ENCODE results near the gene VSNL1.

The VSNL1 gene

DNA sequence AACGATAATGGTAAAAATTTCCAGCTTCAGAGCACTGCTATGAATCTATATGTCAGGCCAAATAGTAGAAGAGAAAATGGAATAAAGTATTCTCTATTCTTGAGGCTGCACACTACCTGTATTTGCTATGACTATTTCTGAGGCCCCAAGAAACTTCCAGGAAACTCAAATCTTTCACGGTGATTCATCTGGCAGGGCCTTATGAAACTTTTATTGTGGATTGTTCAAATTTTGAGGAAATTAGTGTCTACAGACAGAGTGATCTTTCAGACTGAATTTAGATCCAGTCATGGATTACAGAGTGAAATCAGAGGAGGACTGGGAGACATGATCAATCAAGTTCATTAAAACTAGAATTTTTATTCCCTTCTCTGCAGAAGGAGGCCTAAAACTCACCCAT lies 4.1 kb upstream of the VSNL1 start:
- TF ChIP-seq, protein P1, sequence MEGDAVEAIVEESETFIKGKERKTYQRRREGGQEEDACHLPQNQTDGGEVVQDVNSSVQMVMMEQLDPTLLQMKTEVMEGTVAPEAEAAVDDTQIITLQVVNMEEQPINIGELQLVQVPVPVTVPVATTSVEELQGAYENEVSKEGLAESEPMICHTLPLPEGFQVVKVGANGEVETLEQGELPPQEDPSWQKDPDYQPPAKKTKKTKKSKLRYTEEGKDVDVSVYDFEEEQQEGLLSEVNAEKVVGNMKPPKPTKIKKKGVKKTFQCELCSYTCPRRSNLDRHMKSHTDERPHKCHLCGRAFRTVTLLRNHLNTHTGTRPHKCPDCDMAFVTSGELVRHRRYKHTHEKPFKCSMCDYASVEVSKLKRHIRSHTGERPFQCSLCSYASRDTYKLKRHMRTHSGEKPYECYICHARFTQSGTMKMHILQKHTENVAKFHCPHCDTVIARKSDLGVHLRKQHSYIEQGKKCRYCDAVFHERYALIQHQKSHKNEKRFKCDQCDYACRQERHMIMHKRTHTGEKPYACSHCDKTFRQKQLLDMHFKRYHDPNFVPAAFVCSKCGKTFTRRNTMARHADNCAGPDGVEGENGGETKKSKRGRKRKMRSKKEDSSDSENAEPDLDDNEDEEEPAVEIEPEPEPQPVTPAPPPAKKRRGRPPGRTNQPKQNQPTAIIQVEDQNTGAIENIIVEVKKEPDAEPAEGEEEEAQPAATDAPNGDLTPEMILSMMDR (conservative IDR thresholded peaks at IDR 0.05), result no peak
- no peak overlapping the region for H3K27ac ChIP-seq

DNA sequence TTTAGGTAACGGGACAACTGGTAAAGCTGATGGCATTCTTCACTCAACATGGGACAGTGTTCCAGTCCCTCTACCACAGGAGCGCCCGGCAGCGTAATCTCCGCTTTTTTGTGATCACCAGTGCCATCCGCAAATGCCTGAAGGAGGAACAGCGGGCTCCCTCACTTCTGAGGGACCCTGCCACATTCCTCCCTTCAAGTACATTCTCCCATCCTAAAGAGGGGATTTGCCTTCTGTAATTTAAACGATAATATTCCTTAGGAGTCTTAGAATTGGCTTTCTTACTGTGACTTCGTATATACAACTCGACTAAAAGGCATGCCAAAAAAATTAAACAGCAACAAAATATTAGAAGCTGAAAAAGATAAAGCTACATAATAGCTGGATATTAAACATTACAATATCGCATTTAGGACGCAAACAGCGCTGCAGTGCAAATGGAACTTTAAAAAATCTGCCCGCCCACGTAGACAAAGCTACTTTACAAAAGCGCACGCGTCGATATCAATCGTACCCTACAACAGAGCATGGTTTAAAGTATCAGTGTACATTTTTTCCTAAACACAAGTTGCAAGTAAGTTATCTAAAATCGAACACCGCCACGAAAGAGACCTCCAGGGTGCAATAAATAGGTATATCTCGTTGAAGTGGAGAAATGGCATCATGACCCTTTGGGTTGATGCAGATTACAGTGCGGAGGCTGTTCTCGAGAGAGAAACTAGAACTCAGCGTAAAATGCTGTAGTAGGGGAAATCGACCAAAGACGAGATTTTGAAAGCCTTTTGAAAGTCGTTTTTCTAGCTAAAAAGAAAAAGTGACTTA lies 2.3 kb upstream of the VSNL1 start:
- TF ChIP-seq, protein P1 (conservative IDR thresholded peaks at IDR 0.05), result no peak
- H3K27ac ChIP-seq, result no peak overlapping the region

DNA sequence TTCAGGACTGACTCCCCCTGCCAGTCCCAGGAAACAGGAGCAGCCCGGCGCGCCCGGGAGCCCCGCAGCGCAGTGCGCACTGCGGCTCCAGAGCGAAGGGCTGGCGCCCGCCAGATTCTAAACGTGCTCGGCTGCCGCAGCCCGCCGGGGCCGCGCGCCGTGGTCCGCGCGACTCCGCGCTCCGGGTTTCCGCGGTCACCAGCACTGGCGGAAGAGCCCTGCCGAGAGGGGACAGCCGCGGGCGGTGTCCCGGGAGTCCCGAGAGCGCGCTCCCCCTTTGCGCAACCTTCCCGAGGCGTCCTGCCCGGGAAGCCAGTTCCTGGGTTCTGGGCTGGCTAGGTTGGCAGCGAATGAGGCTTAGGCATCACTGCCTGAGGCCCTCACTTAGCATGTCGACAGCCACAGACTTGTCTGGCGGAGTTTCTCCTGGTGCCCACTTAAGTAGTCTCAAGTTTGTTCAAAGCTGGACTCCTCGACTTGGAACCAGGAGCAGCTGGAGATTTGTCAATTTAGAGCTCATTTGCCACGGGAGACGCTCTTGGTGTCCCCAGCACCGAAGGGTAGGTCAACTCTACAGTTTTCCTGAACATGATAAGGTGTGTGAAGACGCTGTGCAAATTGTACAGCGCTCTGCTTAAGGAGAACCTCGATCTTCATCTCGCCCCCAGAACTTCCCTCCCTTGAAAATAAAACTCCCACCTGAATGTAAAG lies 1.5 kb upstream of the VSNL1 start:
- TF ChIP-seq, protein P1 (conservative IDR thresholded peaks at IDR 0.05), result no peak
- H3K27ac ChIP-seq, result no peak overlapping the region

DNA sequence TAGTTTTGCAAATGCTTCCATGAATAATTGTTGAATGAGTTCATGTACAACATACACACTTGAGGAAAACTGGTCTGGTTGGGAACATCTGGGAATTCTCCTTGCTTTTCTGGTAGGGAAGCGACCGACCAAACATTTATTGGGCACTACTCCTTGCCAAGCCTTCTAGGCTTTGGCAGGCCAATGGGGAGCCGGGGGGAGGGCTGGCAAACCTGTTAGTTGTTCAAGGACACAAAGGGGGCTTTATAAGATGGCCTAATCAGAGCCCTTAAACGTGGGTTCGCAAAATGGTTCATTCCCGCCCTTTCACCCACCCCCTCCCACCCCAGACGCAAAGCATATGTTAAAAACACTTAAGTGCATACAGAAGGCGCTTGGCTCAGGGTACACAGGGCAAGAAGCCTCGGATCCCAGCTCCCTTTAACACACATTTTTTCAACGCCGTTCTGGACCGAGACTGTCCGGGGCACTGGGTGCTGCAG lies 844 bp upstream of the VSNL1 start:
- H3K27ac ChIP-seq, result no peak overlapping the region
- TF ChIP-seq, protein P1 (conservative IDR thresholded peaks at IDR 0.05), result no peak

DNA sequence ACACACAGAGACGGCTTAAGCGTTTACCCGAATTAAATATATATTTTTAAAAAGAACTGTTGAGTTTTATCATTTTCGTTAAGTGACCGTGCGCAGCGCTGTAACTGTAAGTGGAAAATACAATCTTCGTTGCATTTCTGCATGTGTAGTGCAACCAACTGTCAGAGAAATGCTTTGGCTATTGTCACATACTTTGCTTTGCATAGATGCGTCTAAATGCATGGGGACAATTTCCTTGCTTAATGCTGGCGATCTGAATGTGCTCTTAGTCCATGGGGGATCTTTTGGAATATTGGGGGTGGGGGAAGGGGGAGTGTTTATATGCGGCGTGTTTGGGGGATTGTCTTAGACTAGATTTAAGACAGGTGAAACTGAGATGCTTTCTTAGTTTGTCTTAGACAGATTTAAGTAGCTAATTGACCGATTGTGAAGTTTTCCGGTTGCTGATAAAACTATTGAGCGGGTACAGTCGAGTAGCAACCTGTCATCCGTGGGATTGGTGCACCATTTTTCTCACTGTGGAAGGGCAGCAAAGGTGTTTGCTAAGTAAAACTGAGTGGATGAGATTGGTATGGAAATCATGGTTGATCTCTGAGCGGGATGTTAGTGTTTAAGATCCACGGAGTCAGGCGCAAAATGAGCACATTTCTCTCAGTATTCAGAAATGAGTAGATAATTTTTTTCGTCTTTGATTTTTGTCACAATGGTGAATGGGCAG lies 476 bp downstream of the VSNL1 start:
- TF ChIP-seq, protein P1 (conservative IDR thresholded peaks at IDR 0.05), result no peak
- H3K27ac ChIP-seq, result no peak overlapping the region

DNA sequence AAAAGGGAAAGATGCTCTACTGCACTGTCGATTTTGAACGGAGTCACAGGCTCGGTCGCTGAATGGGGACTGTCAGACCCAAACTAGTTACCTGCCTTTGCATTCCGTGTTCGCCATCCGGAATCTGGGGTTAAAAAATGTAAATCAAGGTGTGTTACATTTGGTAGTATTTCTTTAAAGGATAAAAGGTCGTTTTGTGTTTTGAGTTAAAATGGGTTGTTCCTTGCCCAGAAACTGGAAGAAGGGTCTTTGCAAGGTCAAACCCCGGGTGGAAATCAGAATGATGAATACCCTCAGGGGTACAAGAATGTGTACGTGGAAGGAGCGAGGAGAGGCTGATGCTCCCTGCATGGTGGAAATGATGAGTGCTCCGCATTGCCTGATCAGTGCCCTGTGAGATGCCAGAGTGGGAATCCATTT lies 1.0 kb downstream of the VSNL1 start:
- no peak overlapping the region for H3K27ac ChIP-seq
- TF ChIP-seq, protein P1 (conservative IDR thresholded peaks at IDR 0.05), result no peak

DNA sequence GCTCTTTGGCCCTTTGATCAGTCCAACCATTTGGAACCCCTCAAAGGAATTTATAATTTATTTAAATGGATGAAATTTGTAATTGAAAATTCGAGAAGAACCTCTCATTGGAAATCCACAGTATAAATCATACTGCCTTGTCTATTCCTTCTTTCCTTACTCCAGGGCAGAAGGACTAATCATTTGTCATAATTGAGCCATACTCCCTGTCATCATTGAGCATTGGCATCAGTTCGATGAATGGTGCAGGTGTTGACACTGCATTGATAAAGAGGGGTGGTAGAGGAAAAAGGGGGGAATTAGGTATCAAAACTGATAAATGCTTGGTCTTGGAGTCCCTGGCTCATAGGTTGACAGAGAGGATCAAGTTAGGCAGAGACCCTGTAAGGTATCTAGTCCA lies 2.0 kb downstream of the VSNL1 start:
- no peak overlapping the region for H3K27ac ChIP-seq
- TF ChIP-seq, protein P1 (conservative IDR thresholded peaks at IDR 0.05), result no peak
